Left ventricle myocardium superior (tissue), 1 donor: ENCODE data around the gene LZTFL1. TPM values are rescaled to one million over a fixed set of nuclear protein-coding genes. Genes with fewer than 3 reads are reported as not detected.

Experiments used
- ATAC-seq: fragments of 200-7000 bp; cut with Tn5 transposase; one replicate; pipeline ENCODE4 v1.9.1; 2020; ENCODE audit warnings: mild to moderate bottlenecking, moderate library complexity
- DNase-seq: peaks from one replicate; pipeline ENCODE4 v3.0.0-alpha.2; 2020
- intact Hi-C: fragments of 100-400 bp; cut with micrococcal nuclease; formaldehyde crosslinking; loops from one replicate; pipeline ENCODE4 v1.11.0; 2022
- total RNA-seq: library from RNA; stranded (reverse); fragmentation: NEBNext Ultra II Directional; extraction: Animal tissue kit (Norgen Biotek cat#: 25700); gene quantifications from one replicate; pipeline ENCODE4 v1.2.1, GENCODE V29; 2021
- donor health status: DM: no; HTN: yes; CAD: no; lungs with severe emphysema.

The LZTFL1 gene
- total RNA-seq, 1 donor from 2014 or later: 10.1 TPM

DNA sequence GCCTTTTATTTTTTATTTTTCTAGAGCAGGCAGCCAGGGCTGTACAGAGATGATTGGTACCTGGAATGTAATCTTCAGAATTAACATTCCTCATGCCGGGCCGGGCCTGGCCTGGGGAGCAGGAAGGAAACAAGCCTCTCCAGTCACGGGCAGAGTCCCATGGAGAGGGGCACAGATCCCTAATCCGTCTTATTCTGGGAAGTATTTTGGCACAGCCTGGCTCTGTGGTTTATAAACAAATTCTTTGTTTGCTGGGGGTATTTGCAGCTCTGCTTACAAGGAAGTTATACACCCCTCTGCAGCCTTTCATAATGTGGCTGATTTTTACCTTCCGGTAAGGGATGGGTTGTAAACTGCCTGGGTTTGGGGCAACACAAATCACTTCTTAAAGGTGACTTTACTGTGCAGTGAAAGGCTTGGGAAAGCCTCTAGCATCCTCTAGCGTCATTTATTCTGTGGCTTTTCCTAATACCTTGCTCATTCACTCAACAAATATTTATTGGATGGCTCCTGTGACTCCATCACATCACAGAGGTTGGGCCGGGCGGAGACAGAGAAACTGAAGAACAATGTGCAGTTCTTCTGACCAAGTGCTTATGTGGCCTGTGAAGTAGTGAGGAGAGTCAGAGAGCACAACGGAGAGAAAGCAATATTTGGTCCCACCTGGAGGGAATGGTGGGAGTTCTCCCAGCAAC lies 48.3 kb downstream of the LZTFL1 start:
- DNase-seq (no peak), ATAC-seq (no peak)
- intact Hi-C loops: no loop called here

DNA sequence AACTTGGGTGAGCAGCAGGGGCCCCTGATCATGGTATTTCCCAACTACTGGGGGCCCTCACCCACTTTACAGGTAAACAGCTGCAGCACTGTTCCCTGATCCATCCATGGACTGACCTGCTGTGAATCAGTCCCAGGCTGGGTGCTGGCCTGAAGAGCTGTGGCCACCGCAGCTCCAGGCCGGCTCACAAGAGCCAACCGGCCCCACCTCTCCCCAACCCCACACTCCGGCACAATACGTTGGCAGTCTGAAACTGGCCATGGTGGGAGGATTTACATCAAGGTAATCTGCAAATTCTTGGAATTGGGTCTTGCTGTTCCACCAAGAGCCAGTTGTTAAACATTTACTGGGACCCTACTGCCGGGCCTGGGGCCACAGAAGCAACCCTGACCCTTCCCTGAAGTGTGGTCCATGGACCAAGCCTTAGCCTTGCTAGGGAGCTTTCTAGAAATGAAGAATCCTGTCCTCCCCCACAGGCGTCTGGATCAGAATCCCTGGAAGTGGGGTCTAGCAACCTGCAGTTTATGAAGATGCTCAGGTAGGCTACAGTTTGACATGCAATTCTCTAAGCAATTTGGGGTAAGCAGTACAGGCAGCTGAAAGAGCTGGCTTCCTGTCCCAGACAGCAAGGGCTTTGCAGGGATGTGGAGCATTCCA lies 49.3 kb downstream of the LZTFL1 start:
- ATAC-seq: no peak
- no peak for DNase-seq
- intact Hi-C loops: no loop called here

DNA sequence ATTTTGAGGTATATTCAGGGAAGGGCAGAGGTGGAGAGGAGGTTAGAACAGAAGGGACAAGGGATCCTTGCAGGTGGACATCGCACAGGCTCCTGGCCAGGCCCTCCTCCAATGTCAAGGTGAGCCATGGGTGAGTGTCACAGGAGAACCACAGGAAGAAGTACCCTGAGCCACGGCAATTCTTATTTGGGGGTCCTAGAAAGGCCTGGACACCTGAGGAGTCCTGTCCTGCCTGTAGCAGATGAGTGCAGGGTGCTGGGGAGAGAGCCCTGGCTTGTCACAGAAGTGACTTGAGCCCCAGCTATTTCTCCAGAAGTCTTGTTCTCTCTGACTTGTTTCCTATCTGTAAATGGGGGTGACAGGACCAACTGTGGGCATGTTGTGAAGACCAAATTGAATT lies 49.9 kb downstream of the LZTFL1 start:
- DNase-seq: no peak
- no peak for ATAC-seq
- intact Hi-C loops: no loop called here

DNA sequence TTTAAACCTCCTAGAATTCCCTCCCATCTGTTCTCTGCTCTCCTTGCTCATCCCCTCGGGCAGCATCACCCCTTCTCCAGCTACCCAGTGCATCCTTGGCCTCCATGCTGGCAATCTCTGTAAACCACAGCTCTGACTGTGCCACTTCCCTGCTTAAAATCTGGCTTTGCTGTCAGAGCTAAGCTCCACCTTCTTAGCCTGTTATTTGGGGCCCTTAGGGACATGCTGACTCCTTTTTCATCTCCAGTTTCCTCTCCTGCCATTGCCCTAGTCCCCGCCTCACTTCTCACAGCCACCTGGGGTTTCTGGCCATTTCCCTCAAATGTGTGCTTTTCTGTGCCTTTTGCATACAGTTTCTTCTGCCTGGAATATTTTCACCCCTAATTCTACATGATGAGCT lies 51.3 kb downstream of the LZTFL1 start:
- no peak for ATAC-seq

DNA sequence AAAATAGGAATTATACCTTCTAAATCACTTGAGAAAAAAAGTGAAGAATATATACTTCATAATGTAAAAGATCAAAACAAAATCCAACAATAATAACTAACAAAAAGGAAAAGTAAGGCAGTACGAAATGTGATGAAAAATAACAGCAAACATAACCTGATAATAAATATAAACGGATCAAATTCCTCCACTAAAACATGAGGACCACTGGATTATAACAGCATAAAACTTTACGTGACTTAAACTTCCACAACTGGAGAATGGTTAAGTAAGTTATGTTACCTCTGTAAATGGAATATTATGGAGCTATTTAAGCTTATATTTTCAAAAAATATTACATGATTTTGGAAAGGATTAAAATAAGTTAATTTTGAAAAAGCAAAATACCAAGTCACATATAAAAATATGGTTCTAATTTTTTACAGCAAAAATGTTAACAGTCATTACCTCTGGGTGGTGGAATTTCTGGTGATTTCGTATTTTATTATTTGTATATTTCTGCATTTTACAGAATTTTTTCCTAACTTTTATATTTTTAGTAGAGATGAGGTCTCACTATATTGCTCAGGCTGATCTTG lies 52.6 kb downstream of the LZTFL1 start:
- ATAC-seq (no peak), DNase-seq (no peak)
- intact Hi-C loops: no loop called here

More for the DNA sequence above, 51.3 kb downstream of the LZTFL1 start:
- no peak for DNase-seq
- intact Hi-C loops: no loop called here

DNA sequence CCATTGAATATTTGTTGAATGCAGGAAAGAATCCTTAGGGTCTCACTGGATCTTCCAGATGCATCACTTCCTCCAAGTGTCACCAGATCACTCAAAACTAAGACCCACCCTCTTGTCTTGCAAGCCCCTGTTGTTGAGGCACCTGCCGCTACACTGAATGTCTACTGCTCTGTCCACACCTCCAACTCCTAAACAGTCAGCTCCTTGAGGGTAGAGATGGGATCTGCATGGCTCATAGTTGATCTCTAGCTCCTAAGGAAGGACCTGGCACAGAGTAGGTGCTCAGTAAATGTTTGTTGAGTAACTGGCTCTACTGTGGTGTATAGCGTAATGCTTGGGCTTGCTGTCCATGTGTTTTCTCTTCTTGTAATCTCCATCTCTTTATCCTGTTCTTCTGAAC lies 54.4 kb downstream of the LZTFL1 start:
- intact Hi-C loops: no loop called here
- no peak for DNase-seq
- ATAC-seq: no peak

DNA sequence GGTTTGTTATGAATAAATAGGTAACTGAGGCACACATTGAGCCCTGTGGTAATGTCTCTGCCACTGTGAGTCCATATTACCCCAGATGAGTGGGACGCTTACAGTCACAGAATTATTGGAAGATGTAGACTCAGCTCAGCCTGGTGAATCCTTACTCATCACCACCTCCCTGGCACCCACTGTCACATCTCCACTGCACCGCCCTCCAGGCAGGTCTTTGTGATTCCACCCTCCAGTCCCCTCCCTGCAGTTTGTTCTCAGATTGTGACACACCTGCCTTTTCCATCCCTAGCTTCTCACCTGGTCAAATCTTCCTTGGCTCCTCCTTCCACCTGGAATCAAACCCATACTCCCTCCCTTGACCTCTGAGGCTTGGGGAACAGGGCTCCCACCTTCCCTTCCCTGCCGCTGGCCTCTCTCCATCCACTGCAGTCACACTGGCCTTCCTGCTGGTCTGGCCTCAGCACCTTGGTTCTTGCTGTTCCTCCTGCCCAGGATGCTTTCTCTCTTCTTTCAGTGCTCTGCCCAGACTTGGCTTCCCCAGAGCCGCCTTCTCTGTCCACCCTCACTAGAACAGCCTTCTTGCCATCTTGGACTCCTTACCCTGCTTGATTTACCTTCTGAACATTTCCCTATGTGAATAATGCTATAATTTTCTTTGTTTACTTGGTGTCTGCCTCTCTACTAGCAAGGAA lies 55.0 kb downstream of the LZTFL1 start:
- DNase-seq (no peak), ATAC-seq (no peak)
- intact Hi-C loops: no loop called here

DNA sequence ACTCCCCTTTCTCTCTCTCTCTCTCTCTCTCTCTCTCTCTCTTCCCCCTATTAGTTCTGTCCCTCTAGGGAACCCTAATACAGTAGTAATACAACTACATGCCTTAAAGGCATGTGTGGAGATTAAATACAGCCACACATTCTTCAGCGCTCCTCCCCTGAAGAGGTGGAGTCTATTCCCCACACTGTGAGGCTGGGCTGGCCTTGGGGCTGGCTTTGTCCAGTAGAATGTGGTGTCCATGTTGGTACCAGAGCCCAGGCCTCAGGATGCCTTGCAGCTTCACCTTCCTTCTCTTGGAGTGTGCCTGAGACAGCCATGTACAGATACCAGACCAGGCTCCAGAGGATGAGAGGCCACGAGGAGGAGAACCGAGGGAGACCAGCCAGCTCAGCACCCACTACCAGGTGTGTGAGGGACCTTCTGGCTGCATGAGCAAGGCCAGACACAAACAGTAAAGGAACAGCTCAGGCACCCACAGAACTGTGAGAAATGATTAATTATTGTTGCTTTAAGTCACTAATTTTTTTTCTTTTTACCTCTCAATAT lies 56.2 kb downstream of the LZTFL1 start:
- intact Hi-C loops: no loop called here

DNA sequence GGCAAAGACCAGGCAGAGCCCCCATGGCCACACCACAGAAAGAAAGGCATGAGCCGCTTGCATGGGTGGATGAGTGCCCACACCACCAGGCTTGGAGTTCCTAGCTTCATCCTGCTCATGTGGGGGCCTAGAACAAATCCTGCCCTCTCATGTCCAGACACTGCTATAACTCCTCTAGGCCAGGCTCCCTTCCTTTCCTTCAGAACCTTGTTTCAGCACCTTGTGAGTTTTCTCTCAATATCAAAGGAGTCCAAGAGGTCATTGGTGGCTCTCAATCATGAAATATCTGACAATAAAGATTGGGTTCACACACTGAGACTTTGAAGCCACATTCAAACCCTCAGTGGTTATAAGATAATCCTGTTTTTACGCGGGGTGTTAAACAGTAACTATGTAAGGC lies 58.3 kb downstream of the LZTFL1 start:
- DNase-seq: no peak
- intact Hi-C loops: no loop called here
- ATAC-seq: no peak

More for the DNA sequence above, 56.2 kb downstream of the LZTFL1 start:
- no peak for DNase-seq
- no peak for ATAC-seq

DNA sequence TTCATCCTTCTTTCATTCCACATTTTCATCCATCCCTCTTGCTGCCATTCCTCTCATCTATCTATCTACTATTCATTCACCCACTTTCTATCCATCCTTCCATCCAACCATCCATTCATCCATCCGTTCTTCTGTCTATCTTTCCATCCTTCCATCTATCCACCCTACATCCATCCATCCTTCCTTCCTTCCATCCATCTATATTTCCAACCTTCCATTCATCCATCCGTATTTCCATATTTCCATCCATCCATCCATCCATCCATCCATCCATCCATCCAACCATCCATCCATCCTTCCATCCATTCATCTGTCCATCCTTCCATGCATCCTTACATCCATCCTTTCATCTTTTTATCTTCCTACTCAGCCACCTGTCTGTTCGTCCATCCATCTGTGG lies 59.5 kb downstream of the LZTFL1 start:
- DNase-seq (no peak), ATAC-seq (no peak)
- intact Hi-C loops: no loop called here

DNA sequence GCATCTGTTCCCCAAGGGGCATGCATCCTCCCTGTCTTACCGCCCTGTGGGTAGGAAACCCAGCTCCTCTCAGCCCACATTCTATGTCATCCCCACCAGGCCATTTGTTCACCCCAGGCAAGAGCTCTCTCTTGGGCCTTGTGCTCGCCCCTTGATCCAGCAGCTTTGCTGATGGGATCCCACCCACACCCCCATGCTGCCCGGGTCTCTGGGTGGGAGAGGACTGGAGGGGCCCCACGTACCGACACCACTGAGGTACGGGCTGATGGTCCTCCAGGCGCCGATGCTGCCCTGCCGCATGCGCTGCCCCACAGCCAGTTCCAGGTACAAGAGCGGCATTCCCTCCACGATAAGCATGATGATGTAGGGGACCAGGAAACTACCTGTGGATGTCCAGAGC lies 60.1 kb downstream of the LZTFL1 start:
- DNase-seq (no peak), ATAC-seq (no peak)
- intact Hi-C loops: no loop called here

DNA sequence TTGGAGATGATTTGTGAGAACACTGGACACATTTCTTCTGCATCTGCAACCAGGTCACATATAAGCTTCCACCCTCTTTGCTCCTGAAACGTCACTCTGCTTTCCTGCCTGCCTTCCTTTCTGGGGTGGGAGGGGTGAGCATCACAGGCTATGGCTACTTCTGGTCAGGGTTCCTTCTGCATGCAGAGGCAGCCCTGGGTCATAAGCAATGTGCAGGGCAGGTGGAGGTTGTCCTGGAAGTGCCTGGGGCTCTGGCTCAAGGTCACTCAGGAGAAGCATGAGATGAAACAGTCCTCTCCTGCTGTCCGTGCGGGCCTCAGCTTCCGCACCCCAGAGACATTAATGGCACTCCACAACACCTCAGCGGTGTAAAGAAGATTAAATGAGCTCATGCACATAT lies 60.6 kb downstream of the LZTFL1 start:
- intact Hi-C loops: no loop called here
- DNase-seq: no peak
- ATAC-seq: no peak

DNA sequence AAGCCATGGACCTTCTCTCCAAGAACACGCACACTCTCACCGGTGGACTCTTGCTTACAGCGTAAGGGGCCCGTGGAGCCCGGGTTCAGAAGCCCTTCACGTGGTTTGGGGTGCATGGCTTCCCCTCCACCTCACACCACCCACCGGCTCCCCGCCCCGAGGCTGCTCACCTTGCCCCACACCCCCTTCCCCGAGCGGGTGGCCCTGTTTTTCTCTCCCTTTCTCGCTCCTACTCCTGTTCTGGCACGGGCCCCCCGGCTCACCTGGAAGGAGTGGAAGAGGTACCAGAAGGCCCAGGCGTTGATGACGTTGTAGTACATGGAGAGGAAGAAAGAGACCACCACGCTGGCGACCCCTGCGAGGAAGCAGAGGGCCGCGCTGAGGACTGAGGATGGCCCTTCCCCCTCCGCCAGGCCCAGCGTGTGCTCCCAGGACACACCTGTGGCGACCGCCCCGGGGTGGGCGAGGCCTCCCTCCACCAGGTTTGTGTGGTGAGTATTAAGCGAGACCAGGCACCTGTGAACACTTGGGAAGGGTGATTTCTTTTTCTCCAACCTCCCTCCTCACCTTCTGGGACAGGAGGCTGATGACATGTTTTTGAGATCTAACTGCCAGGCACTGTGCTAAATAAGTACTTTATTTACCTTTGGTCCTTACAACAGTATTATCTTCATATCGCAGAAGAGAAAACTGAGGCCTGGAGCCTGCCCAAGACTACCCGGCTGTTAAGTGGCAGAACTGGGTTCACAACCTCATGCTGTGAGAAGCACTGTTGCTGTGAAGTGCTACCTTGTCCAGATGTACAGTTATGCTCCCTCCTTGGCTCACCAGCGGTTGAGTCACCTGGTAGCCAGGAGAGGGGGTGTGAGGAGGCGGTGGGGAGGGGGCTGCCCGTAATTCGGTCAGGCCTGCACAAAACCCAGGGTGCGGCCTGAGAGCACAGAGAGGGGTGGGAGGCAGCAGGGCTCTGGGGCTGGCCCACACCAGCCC lies 61.9 kb downstream of the LZTFL1 start:
- ATAC-seq: no peak
- intact Hi-C loops: no loop called here
- DNase-seq: no peak

DNA sequence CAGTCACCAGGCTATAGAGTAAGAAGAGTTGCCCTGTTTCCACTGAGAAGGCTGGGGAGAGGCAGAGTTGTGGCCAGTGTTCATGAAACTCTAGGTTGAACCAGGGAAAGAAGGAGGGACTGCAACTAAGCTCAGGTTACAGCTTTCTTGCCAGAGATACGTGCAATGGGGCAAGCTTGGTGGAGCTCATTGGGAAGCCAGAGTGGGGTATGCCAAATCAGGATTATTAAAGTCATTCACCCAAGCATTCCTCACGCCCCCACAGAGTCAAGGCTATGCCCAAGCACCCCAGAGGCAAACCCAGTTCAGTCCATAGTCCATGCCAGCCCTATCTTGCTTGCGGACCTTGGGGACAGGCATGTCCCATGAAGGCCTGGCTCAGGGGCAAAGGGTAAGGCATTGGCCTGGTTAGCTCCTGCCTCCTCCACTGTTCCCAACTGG lies 63.1 kb downstream of the LZTFL1 start:
- DNase-seq: no peak
- intact Hi-C loops: no loop called here
- no peak for ATAC-seq

DNA sequence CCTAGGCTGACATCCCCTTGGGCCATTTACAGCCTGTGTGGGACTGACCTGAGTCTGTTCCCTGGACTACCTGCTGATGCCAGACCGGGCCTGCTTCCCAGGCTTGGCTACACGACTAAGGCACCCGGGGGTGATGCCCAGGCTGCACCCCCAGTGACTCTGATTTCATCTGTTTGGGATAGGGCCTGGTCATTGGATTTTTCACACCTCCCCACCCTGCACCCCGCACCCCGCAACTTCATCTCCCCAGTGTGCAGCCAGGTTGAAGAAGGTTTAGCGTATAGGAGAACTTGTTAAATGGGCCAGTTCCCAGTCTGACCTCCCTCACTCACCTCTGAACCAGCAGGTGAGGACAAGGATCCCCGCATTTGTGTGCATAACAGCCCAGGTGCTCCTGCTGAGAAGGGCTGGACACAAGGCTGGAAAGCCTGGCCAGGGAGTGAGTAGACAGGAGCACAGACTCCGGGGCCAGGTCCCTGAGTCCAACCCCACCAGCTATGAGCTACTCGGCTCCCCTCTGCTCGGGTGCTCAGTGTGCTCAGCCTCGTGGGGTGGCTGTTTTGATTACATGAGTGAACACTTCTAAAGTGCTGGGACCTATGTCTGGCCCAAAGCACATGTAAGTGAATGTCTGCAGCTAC lies 64.1 kb downstream of the LZTFL1 start:
- intact Hi-C loops: no loop called here
- ATAC-seq (no peak), DNase-seq (no peak)

DNA sequence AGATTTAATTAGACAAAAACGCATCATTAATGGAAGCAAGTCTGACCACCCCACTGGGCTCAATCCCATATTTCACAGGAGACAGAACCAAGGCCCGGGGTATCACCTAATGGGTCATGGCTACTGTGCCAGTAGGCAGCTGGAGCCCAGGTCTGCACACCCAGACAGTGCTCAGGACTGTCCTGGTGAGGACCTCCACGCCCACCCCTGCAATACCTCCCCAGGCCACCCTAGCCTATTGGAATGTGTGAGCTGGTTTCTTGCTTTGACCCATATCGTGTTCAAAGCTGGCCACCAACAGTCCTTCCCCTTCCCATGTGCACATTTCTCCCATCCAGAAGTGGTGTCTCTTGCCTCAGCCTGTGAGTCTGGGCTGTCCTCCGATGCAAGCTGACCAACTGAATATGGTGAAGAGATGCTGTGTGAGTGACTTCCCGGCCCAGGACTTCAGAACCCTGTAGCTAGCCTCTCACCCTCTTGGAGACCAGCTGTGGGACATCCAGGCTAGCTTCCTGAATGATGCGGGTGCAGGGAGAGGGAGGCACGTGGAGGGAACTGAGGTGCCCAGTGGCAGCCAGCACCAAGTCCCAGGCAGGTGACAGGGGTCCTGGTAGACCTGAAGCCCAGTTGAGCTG lies 64.7 kb downstream of the LZTFL1 start:
- ATAC-seq (no peak), DNase-seq (no peak)
- intact Hi-C loops: no loop called here

DNA sequence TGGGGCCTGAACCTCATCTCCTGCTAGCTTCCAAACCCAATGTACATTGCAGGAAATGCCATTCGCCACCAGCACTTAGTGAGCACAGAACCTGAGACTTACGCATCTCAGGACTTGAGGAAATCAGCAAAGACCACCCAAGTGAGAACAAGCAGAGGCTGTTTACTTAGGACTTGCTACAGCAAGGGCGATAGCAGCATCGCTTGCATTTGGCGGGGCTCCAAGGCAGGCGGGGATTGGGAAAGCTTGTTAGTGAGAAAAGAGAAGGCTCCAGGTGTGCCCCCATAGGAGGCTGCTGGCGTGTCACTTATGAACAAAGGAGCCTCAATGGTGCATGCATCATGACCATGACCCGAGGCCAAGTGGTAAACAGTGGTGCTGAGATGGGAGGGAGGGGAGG lies 65.3 kb downstream of the LZTFL1 start:
- intact Hi-C loops: no loop called here
- DNase-seq: no peak

DNA sequence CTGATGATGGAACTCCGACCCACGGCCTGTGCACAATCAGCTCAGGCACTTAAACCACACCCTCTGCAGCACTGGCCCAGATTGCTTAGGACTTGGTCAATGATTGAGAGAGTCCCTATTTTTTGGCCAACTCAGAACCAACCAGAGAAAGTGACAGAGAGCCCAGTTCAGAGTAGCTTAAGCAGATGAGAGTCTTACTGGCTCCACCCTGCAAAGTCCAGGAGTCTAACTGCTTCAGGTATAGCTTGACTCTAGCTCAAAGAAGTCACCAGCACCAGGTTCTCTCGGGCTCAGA lies 65.7 kb downstream of the LZTFL1 start:
- no peak for ATAC-seq
- intact Hi-C loops: no loop called here
- no peak for DNase-seq

More for the DNA sequence above, 65.3 kb downstream of the LZTFL1 start:
- no peak for ATAC-seq
